Omental fat pad (tissue), 4 donors: Measurements from ENCODE around the gene SRSF11. TPM values are rescaled to one million over a fixed set of nuclear protein-coding genes. Genes with fewer than 3 reads are reported as not detected.
A peak's percentile ranks its signal among the peaks of the same experiment; 100 is the strongest.
"Not testable (repeated sequence)": the region's sequence is repeated elsewhere in the genome, so short reads cannot be mapped to it uniquely, and the experiment has no call there.

ENCODE experiments used
- ATAC-seq: fragments of 150-250 bp; one replicate; pipeline ENCODE4 v1.9.1; 2016; ENCODE audit warnings: mild to moderate bottlenecking, moderate library complexity; ENCODE audit not compliant: low FRiP score
- DNase-seq: peaks from one replicate; pipeline ENCODE4 v3.0.0-alpha.2; 2019; ENCODE audit warnings: low spot score
- total RNA-seq, 4 donors: library from RNA; depleted of rRNA; stranded (reverse); fragments of >200 nt; gene quantifications; one replicate each; pipeline ENCODE4 v1.1.0, GENCODE V29; 2016
- TF ChIP-seq, protein P1 (sequence below), 3 donors: fragments of 450-650 bp; IDR thresholded peaks; one replicate each; pipeline ENCODE4 v1.5.1; 2016 to 2017; ENCODE audit warnings: antibody characterized with exemption in 3 of 3, mild to moderate bottlenecking in 3 of 3, moderate library complexity in 2 of 3

SRSF11 gene, protein sequence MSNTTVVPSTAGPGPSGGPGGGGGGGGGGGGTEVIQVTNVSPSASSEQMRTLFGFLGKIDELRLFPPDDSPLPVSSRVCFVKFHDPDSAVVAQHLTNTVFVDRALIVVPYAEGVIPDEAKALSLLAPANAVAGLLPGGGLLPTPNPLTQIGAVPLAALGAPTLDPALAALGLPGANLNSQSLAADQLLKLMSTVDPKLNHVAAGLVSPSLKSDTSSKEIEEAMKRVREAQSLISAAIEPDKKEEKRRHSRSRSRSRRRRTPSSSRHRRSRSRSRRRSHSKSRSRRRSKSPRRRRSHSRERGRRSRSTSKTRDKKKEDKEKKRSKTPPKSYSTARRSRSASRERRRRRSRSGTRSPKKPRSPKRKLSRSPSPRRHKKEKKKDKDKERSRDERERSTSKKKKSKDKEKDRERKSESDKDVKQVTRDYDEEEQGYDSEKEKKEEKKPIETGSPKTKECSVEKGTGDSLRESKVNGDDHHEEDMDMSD
- total RNA-seq = 100 to 1,000 TPM; 143 to 240 (median 167) TPM

DNA sequence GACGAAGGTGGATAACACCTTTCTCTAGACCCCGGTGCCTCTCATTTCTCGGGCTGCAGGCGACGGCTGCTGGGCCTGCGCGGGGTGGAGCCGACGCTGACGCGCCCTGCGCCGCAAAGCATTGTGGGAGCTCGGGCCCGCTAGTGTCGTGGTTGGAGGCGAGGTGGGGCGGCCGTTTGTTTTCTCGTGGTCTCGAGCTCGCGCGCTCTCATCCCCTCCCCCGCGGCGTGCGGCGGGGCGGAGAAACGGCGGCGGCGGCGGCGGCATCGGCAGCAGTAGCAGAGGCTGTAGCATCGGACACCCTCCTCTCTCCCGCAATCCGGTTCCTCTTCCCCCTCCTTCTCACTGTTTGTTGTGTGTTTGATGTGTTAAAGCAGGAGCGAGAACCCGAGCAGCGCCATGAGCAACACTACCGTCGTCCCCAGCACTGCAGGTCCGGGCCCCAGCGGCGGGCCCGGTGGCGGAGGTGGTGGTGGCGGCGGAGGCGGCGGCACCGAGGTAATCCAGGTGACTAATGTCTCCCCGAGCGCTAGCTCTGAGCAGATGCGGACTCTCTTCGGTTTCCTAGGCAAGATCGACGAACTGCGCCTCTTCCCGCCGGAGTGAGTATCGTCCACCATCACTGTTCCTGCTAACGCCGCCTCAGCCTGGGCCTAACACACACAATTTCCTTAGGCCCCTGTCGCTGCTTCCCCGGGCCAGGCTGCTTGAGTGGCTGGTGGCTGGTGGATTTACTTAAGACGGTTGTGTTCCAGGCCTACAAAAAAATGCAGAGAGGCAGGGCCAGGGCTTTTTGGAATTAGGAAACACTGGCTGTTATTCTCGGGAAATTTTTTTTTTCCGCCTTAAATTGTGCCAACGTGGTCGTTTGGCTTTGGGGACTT is at the start of gene SRSF11:
TSS of gene SRSF11 (plus strand) at position 143 of the 884 bp plus-strand sequence. CDS start at position 400, 257 bp downstream.
- TF ChIP-seq, protein P1, sequence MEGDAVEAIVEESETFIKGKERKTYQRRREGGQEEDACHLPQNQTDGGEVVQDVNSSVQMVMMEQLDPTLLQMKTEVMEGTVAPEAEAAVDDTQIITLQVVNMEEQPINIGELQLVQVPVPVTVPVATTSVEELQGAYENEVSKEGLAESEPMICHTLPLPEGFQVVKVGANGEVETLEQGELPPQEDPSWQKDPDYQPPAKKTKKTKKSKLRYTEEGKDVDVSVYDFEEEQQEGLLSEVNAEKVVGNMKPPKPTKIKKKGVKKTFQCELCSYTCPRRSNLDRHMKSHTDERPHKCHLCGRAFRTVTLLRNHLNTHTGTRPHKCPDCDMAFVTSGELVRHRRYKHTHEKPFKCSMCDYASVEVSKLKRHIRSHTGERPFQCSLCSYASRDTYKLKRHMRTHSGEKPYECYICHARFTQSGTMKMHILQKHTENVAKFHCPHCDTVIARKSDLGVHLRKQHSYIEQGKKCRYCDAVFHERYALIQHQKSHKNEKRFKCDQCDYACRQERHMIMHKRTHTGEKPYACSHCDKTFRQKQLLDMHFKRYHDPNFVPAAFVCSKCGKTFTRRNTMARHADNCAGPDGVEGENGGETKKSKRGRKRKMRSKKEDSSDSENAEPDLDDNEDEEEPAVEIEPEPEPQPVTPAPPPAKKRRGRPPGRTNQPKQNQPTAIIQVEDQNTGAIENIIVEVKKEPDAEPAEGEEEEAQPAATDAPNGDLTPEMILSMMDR (IDR thresholded peaks at IDR 0.05) = no peak
- DNase-seq = peak; percentile 88
- ATAC-seq = peak; percentile 100

DNA sequence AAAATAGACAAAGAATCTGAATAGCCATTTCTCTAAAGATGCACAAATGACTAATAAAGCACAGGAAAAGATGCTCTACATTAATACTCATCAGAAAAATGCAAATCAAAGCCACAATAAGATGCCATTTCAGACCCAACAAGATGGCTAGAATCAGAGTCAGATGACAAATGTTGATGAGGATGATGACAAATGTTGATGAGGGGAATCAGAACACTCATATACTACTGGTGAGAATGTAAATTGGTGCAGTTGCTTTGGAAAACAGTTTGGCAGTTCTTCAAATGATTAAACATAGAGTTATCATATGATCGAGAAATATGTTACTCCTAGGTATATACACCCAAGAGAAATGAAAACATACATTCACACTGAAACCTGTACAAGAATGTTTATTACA is 49.7 kb upstream of the SRSF11 start:
- TF ChIP-seq, protein P1 (IDR thresholded peaks at IDR 0.05) = no peak
- ATAC-seq (no peak), DNase-seq (no peak)

DNA sequence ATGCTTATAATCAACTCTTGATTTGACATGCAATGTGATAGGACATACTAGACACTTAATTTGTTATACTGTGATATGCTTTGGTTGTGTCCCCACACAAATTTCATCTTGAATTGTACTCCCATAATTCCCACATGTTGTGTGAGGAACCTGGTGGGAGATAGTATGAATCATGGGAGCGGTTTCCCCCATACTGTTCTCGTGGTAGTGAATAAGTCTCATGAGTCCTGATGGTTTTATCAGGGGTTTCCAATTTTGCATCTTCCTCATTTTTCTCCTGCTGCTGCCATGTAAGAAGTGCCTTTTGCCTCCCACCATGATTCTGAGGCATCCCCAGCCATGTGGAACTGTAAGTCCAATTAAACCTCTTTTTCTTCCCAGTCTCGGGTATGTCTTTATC is 36.0 kb upstream of the SRSF11 start:
- not testable (repeated sequence) for ATAC-seq, DNase-seq

DNA sequence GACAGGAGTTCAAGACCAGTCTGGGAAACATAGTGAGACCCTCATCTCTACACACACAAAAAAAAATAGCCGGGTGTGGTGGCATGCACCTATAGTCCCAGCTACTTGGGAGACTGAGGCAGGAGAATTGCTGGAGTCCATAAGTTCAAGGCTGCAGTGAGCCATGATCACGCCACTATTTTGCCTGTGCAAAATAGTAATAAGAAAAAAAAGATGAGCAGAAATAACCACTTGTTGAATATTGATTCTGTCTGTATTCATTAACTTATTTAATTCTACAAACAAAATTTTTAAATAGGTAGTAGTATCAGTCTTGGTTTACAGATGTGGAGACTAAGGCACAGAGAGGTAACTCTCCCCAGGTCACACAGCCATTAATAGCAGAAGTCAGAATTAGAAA is 32.7 kb upstream of the SRSF11 start:
- no peak for ATAC-seq
- TF ChIP-seq, protein P1 (IDR thresholded peaks at IDR 0.05) = no peak
- DNase-seq = no peak

DNA sequence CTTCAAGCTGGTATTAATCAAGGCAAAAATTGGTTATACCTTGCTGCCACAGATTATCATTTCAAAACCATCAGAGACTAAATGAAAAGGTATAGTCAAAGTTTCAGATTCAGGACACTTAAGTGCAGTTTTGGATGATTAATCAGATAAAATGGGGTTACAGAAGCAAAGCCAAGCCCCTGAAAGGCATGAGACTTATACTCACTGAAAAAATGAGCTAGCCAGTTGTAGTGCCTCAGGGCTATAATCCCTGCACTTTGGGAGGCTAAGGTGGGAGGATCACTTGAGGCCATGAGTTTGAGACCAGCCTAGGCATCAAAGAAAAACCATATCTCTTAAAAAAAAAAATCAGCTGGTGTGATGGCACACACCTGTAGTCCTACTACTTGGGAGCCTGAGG is 31.0 kb upstream of the SRSF11 start:
- ATAC-seq (no peak), DNase-seq (no peak)
- TF ChIP-seq, protein P1 (IDR thresholded peaks at IDR 0.05) = no peak

DNA sequence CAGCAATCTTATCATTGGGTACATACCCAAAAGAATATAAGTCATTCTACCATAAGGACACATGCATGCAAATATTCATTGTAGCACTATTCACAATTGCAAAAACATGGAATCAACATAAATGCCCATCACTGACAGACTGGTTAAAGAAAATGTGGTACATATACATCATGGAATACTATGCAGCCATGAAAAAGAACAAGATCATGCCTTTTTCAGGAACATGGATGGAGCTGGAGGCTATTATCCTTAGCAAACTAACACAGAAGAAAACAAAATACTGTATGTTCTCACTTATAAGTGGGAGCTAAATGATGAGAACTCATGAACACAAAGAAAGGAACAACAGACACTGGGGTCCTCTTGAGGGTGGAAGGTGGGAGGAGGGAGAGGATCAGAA is 28.7 kb upstream of the SRSF11 start:
- not testable (repeated sequence) for DNase-seq, ATAC-seq

DNA sequence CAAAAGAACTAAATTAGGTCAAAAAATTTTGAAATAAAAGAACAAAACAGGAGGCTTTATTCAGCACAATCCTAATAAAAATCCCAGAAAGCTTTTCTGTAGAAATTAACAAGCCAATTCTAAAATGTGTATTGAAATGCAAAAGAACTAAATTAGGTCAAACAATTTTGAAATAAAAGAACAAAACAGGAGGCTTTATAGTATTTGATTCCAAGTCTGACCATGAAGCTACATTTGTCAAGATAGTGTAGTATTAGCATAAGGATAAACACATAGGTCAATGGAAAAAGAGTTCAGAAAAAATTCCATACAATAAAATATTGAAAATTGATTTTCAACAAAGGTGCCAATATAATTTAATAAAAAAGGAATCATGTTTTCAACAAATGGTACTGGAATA is 26.6 kb upstream of the SRSF11 start:
- no peak for DNase-seq
- no peak for ATAC-seq
- TF ChIP-seq, protein P1 (IDR thresholded peaks at IDR 0.05) = no peak
